Measurements from ENCODE around the gene RPP25L. TPM values are rescaled to one million over a fixed set of nuclear protein-coding genes. Genes with fewer than 3 reads are reported as not detected.

RPP25L gene
- total and polyA plus RNA-seq, 8 donors, result 17.7 to 22.4 (median 20.6) TPM

DNA sequence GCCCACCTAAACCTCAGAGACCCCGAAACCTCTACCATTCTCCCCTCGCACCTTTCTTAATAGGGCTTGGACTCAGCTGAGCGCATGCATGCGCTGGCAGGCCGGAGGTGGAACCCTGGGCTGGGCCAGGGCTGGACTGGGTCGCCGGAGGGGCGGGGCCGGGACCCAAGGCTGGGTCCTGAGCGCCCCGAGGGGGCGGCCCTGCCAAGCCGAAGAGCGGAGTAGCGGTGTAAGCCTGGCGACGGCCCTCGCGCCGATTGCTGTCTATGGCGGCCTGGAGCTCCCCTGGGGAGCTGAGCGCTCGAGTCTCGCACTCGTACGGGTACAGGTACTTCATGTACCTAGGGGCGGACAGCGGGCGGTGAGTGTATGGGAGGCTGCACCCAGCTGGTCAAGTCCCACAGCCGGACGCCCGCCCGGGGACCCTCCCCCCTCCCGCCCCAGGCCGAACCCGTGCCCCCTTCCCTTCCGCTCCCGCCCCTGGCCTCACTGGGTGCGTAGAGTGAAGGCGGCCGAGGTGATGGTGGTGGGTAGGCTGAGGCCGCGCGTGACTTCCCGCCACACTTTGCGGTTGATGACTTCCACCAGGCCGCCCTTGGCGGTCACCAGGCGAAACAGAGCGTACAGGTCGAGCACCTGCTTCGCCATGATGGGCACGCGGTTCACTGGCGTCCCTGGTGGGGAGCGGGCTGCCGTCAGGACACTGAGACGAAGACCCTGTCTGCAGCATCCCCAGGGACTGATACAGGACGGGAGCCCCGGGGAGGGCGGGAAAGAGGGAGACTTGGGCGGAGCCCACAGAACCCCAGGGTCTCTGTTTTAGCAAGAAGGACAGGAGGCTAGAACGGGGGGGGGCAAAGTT, 11.7 kb upstream of the RPP25L start:
- Histone ChIP-seq H3K27me3 (peaks cover 64 to 72% of the 10 kb centered on the region in 2 donors), H3K4me1 (peaks cover 5 to 31% of the 10 kb centered on the region in 2 donors), H3K36me3 (no peaks in the 10 kb centered on the region), H3K9me3 (no peaks in the 10 kb centered on the region), H3K27ac (no peak overlapping the region), H3K4me3 (no peak overlapping the region)
- DNase-seq (no peak), ATAC-seq (no peak)
- intact Hi-C loops (cut with DNase I), result no loop called here
- TF ChIP-seq, protein P1, sequence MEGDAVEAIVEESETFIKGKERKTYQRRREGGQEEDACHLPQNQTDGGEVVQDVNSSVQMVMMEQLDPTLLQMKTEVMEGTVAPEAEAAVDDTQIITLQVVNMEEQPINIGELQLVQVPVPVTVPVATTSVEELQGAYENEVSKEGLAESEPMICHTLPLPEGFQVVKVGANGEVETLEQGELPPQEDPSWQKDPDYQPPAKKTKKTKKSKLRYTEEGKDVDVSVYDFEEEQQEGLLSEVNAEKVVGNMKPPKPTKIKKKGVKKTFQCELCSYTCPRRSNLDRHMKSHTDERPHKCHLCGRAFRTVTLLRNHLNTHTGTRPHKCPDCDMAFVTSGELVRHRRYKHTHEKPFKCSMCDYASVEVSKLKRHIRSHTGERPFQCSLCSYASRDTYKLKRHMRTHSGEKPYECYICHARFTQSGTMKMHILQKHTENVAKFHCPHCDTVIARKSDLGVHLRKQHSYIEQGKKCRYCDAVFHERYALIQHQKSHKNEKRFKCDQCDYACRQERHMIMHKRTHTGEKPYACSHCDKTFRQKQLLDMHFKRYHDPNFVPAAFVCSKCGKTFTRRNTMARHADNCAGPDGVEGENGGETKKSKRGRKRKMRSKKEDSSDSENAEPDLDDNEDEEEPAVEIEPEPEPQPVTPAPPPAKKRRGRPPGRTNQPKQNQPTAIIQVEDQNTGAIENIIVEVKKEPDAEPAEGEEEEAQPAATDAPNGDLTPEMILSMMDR (IDR thresholded peaks at IDR 0.05), result no peak

DNA sequence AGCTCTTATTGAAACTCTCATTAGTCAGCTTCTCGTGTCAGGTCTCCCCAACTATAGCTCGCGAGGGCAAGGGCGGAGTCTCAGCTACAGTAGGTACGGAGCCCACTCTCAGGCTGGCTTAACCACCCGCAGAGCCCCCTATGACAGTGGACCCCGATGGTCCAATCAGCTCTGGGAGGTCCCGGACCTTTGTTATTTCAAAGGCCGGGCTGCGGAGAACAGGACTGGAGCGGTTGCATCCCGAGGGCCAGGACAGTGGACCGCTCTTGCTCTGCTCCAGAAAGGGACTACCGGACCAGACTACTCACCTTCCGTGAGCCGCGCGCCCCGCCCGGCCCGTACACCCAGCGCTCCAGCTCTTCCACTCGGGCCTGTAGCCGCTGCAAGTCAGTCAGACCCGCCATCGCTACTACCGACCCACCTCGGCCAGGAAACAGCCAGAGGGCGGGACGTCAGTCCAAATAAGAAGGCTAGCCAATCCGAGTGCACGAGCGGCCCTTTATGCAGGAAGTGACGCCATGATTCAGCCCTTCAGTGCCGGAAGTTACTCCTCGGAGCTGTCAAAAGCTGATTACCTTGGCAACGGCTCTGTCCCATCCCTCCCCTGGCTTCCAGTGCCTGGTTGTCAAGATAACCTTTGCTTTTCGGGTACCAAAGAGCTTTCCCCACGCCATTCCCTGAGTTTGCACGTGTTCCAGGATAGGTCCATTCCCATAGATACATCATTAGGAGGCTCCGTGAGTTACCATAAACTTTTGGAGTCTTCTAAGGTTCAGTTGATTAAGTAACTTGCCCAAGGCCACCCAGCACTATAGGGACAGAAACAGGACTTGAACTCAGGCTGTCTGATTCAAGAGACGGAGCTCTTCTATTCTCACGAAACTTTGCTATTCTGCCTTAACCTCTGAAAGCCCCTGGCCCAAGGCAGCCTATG, 8.4 kb upstream of the RPP25L start, which contains the start of gene DCTN3:
DCTN3 (minus strand) TSS at position 435 of the 934 bp plus-strand sequence; CDS start at position 404, 31 bp downstream.
- H3K27ac ChIP-seq, result peak within 1 kb of the TSS in 1 of 2 donors; percentile 43
- peak; percentile 99 for ATAC-seq
- H3K4me3 ChIP-seq, result peak within 1 kb of the TSS; percentile 91 to 93
- no peaks in the 10 kb centered on the region for H3K9me3 ChIP-seq
- peaks cover 5 to 27% of the 10 kb centered on the region in 2 donors for H3K4me1 ChIP-seq
- intact Hi-C loops (cut with DNase I), result no loop called here
- H3K27me3 ChIP-seq, result peaks cover 33 to 39% of the 10 kb centered on the region in 2 donors
- TF ChIP-seq, protein P1 (IDR thresholded peaks at IDR 0.05), result no peak
- peaks cover 0 to 32% of the 10 kb centered on the region in 2 donors for H3K36me3 ChIP-seq
- peak; percentile 89 to 95 (median 93) for DNase-seq

DNA sequence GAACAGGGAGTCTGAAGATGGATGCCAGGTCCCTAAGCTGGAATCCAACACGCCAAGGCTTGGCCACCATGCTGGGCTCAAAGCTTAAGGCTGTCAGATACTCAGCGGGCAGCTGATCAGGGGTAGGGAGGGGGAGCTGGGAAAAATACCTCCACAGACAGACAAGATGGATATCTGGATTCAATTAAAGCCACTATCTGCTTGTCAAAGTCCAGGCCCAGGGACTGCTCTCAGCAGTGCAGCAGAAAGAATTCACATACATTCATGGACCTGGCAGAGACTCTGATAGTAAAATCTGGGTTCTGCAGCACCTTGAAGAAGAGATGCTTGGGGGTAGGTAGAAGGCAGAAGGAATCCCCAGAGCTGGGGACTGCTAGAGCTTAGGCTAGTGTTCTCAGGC, 3.2 kb upstream of the RPP25L start:
- no peak overlapping the region for H3K27ac ChIP-seq
- ATAC-seq, result no peak
- peaks cover 5 to 30% of the 10 kb centered on the region in 2 donors for H3K4me1 ChIP-seq
- TF ChIP-seq, protein P1 (IDR thresholded peaks at IDR 0.05), result no peak
- no peak for DNase-seq
- no peaks in the 10 kb centered on the region for H3K27me3 ChIP-seq
- no peaks in the 10 kb centered on the region for H3K9me3 ChIP-seq
- no peak overlapping the region for H3K4me3 ChIP-seq
- intact Hi-C loops (cut with DNase I), result no loop called here
- peaks cover 0 to 45% of the 10 kb centered on the region in 2 donors for H3K36me3 ChIP-seq

DNA sequence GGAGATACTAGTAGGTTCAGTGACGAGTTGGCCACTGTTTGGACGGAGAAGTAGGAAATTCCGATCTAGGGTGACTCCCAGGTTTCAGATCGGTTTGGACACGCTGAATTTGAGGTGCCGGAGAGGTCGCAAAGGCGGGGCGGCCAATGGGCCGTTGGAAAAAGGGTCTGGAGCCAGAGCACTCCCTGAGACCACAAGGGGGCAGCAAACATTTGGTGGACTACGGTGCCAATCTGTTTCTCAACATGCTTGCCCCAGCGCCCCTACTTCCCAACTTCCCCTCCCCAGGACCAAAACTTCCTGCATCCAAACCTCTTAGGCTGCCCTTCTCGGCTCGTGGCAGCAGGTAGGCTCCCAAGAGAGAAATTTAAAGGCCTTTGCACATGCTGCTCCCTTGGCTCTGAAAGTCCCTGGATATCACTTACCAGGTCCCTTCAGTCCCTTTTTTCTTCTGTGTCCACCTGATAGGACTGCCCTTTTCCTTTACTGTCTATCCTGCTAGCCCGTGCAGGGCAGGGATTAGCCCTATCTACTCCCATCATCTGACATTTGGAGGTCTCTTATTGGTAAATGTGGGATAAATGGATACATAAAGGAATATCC, 992 bp upstream of the RPP25L start:
- DNase-seq, result peak; percentile 70 to 88 (median 82)
- H3K36me3 ChIP-seq, result peaks cover 0 to 39% of the 10 kb centered on the region in 2 donors
- ATAC-seq, result peak; percentile 87
- H3K27me3 ChIP-seq, result no peaks in the 10 kb centered on the region
- peaks cover 0 to 18% of the 10 kb centered on the region in 2 donors for H3K4me1 ChIP-seq
- TF ChIP-seq, protein P1 (IDR thresholded peaks at IDR 0.05), result peak; percentile 84 to 90
- peak overlapping the region; percentile 68 to 76 for H3K27ac ChIP-seq
- intact Hi-C loops (cut with DNase I), result no loop called here
- peak overlapping the region; percentile 44 to 71 for H3K4me3 ChIP-seq
- H3K9me3 ChIP-seq, result no peaks in the 10 kb centered on the region
